ENCODE measurements around the gene TRIM24. TPM values are rescaled to one million over a fixed set of nuclear protein-coding genes. Genes with fewer than 3 reads are reported as not detected.
A peak's percentile ranks its signal among the peaks of the same experiment; 100 is the strongest.
"Not testable (repeated sequence)": the region's sequence is repeated elsewhere in the genome, so short reads cannot be mapped to it uniquely, and the experiment has no call there.

TRIM24 gene
- total RNA-seq, 1 donor from 2014 or later, result 9.2 TPM

DNA sequence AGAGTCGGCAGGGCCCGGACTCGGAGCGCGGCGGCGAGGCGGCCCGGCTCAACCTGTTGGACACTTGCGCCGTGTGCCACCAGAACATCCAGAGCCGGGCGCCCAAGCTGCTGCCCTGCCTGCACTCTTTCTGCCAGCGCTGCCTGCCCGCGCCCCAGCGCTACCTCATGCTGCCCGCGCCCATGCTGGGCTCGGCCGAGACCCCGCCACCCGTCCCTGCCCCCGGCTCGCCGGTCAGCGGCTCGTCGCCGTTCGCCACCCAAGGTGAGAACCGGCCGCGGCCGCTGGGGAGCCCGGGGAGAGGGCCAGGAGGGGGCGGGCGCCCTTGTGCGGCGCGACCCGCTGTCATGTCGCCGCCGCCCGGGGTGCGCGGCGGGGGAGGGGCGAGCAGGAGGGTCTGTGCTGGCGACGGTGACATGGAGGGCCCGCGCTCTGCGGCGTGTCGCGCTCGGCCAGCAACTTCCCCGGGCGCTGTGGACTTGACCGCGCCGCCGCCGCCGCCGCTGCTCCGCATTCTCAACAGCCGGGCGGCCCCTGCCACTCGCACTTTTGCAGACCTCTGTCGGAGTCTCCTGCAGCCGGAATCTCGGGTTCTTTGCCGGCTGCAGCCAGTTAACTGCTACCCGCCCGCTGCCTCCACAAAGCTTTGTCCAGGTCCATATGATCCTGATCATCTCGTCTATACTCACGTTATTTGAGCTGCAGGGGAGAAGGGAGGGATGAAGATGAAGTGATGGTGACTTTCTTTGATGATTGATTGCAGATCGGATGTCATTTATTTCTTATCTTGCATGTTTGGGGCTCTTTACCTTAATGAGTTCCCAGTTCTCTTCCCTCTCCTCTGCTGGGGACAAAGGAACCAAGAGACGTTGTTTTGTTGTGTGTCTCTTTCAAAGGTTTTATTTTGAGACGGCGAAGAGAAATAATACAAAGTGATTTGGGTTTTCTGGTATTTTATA lies 869 bp downstream of the TRIM24 start:
- peak; percentile 34 for ATAC-seq

DNA sequence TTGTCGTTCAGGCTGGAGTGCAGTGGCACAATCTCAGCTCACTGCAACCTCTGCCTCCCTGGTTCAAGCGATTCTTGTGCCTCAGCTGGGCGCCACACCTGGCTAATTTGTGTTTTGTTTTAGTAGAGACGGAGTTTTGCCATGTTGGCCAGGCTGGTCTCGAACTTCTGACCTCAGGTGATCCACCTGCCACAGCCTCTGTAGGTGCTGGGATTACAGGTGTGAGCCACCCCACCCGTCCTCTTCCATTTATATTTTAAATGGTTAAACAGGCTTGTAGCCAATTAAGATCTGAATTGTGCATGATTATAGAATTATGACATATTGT lies 3.2 kb downstream of the TRIM24 start:
- not testable (repeated sequence) for ATAC-seq

DNA sequence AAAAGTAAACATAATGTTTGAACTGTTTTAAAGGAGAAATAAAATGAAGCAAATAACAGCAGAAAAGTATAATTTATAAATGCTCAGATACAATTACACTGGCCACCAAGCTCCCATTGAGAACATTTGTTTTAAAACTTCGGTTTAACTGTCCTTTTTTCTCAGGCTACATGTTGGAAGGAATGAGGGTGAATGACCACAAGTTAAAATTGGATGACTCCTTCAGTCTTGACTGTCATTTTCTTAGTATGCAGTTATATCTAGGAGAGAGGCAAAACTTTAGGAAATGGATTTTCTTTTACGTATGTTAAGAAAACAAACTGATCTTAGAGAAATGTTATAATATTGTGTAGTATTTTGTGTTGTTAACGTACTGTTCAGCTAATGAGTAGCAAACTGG lies 5.0 kb downstream of the TRIM24 start:
- no peak for ATAC-seq

DNA sequence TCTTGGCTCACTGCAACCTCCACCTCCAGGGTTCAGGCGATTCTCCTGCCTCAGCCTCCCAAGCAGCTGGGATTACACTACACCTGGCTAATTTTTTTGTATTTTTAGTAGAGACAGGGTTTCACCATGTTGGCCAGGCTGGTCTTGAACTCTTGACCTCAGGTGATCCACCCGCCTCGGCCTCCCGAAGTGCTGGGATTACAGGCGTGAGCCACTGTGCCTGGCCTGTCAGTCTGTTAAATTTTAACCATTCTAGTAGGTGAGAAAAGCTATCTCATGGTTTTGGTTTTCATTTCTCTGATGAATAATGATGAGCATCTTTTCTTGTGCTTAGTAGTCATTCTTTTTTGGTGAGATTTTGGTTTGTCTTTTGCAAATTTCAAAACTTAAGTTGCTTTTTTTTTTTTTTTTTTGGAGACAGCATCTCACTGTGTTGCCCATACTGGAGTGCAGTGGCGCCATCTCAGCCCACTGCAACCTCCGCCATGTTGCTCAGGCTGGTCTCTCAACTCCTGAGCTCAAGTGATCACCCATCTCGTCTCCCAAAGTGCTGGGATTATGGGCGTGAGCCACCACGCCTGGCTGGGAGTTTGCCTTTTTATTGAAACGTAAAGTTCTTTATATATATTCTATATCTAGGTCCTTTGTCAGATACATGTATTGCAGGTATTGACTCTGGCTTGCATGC lies 6.2 kb downstream of the TRIM24 start:
- ATAC-seq, result not testable (repeated sequence)

DNA sequence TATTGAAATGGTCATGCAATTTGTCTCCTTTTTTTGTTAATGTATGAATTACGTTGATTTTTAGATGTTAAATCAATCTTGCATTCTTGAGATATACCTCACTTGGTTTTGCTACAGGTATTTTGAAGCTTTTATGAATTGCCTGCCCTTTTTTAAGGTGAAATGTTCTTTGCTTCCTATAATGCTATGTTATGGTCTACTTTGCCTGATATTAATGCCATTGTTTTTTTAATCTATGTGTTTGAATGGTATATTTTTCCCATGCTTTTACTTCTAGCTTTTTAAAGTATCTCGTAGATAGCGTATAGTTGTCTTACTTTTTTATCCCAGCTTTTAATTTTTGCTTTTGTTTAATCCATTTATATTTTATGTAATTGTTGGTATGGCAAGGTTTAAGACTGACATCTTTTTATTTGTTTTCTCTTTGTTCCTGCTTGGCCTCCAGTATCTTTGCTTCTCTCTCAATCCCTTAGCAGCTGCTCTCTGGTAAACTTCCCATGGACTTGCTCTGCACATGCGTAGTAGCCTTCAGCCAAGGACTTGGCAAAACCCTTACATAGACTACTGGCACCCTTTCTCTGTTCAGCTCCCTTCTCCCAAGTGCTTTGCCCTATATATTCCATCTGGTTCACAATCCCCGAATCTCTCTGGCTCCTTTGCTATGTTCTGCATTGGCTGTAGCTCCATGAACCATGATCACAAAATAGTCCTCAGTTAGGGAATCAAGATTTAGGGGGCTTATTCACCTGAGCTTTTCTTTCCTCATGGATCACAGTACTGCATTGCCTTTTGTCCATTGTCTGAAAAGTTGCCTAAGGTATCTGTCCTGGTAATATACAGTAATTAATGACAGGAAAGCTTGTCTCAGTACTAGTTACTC lies 8.4 kb downstream of the TRIM24 start:
- ATAC-seq, result no peak

DNA sequence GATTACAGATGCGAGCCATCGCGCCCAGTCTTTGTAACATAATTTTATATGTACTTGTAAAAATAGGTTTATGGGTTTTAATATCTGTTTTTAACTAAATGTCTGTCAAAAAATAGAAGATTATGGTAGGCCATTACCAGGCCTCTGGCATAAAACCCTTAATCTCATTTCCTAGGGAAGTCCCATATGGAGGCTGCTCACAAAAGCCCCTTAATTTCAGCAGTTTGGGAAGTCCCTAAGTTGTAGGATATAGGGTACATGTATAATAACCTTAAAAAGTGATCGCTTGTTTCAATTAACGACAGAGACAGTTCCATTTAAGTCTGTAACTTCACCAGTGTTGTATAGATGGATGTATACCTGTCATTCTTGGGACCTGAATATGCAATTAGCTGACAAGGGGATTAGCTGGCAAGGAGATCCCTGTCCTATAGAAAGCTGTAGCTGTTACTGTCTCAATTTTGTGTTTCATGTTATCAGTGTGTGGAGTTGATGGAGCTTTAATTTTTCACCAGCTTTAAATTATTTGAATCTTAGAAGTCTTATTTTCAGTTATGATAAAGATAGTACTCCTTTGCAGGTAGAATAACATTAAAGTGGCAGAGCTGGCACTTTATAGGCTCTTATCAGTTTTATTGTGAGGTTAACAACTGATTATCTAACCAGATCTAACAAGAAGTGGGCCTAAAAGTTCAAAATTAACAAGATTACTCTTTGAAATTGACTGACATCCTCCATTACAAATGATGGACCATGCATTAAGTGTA lies 10.5 kb downstream of the TRIM24 start:
- no peak for ATAC-seq

DNA sequence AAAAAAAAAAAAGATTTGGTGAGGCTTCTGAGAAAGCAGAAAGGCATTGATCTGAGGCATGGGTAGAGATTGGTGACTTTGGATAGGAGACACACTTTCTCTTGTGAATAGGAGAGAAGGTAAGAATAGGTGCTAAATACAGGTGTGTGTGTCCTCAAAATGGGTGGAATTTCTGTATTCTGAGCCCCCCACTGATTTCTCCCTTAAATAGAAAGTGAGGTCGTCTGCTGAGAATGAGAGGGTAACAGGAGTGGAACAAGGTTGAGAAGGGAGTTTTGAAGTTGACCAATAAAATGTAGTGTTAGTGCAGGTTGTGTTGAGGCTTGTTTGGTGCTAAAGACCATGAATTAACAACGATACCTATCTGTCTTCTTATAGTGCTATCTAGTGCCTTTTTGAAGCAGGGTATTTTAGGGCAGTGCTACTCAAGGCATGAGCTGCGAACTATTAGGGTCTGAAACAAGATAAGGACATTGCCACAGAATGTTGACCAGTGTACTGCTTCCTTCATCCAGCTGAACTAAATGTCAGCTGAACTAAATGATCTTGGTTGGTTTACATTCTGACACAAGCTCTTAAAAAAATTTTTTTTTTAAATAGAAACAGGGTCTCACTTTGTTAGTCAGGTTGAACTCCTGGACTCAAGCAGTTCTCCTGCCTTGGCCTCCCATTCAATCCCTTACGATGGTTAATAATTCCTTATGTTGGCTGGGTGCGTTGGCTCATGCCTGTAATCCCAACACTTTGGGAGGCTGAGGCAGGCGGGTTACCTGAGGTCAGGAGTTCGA lies 12.4 kb downstream of the TRIM24 start:
- no peak for ATAC-seq

DNA sequence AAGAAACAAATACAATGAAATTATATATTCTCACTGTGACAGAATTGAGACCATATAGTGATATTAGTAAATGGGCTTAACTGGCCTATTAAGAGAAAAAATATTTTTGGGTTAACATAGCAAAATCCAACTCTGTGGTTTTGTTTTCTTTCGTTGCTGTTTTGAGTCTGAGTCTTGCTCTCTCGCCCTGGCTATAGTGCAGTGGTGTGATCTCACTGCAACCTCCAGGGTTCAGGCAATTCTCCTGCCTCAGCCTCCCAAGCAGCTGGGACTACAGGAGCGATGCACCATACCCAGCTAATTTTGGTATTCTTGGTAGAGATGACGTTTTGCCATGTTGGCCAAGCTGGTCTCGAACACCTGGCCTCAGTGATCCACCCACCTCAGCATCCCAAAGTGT lies 15.3 kb downstream of the TRIM24 start:
- ATAC-seq, result no peak

DNA sequence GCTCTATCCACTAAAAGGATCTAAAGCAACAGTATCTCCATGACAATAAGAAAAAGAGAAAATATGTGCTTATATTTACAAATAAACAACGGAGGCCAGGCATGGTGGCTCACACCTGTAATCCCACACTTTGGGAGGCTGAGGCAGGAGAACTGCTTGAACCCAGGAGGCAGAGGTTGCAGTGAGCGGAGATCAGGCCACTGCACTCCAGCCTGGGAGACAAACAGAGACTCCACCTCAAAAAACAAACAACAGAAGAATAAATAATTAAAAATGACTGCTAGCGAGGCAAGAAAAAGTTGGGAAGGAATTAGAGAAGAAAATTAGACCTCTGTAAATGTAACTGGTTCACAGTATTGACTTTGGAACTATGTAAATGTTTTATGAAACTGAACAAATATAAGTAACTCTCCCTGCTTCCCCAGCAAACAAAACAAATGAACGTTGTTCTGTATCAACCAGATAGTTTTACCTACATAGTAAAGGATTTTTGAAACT lies 17.1 kb downstream of the TRIM24 start:
- no peak for ATAC-seq

DNA sequence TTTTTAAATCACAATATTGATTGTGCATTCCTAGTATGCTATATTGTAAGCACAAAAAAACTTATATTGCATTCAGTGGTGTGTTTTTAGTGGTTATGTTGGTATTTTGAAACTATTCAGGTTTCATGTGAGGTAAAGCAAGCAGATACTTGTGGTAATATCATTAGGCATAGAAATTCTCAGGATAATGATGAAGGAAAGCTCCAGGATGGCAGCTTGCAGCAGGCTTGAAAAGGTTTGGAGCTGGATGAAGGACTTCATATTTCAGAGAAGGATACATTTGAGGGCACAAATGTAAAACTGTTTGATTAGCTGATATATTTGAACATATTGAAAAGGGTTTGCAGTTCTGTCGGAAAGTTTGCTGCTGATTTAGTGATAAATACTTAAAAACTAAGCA lies 17.5 kb downstream of the TRIM24 start:
- no peak for ATAC-seq

DNA sequence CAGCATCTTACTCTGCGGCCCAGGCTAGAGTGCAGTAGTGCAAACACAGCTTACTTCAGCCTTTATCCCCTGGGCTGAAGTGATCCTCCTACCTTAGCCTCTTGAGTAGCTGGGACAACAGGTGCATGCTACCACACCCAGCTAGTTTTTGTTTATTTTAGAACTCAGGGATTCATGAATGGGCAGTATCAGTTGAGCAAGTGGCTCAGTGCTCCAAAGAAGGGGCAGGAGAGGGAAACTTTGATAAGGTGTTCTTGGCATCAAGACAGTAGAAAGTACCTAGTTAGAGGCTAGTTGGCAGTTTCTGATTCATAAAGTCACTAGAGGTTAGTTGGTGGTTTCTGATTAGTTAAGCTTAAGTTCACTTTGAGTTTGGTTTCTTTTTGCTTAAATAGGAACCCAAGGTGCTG lies 18.4 kb downstream of the TRIM24 start:
- no peak for ATAC-seq

DNA sequence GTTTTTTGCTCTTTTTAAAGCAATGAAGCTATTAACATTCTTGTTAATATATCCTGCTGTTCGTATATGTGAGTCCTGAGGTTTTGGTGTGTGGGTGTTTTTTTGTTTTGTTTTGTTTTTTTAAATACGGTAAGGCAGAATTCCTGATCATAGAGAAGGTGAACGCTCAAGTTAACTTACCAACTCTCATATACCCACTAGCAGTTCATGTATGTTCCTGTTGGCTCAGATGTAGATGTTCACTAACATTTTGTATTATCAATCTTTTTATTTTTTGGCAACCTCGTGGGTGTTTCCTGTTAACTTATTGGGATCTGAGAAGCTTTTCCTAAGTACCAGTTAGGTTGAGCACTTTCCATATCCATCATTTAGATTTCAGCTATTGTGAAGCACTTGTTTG lies 20.5 kb downstream of the TRIM24 start:
- ATAC-seq, result no peak

DNA sequence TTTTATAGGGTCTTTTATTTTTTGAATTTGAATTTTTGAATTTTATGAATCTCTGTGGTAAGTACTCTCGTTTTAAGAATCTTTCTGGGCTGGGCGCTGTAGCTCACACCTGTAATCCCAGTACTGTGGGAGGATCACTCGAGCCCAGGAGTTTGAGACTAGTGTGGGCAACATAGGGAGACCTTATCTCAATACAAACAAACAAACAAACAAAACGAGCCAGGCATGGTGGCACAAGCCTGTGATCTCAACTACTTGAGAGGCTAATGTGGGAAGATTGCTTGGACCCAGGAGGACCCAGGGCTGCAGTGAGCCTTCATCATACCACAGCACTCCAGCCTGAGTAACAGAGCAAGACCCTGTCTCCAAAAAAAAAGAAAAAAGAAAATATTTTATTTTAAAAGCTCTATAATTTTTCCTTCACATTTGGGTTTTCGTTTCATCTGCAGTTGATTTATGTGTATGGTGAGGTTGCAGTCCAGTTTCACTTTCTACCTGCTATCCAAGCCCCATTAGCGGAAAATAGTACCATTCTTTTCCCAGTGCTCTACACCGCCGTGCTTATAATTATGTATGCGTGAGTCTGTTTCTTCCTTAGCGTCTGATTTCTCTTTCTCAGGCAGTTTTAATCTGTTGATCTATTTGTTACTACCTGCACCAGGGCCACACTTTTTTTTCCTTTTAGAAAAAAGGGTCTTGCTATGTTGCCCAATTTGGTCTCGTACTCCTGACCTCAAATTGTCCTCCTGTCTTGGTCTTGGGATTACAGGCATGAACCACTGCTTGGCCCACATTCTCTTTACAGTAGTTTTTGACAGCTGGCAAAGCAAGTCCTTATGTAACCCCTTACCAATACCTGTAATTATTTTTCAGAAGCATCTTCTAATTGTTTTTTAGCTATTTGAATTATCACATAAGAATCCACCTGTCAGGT lies 21.7 kb downstream of the TRIM24 start:
- ATAC-seq, result no peak

DNA sequence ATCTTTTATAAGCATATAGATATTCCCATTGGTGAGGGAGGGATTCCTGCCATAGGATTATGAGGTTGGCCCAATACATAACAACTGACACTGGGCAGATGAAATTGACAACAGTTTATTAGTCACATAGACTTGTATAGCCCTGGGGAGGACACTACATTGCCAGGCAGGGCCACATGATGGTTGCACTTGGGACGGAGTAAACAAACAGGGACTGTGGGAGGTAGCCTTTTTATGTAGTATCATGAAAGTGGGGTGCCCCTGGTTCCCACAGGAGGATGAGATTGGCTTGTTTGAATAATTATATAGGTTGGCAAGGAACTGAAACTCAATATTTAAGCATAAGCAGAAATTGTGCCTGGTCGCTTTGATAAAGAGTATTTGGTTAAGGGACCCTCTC lies 23.5 kb downstream of the TRIM24 start:
- no peak for ATAC-seq

DNA sequence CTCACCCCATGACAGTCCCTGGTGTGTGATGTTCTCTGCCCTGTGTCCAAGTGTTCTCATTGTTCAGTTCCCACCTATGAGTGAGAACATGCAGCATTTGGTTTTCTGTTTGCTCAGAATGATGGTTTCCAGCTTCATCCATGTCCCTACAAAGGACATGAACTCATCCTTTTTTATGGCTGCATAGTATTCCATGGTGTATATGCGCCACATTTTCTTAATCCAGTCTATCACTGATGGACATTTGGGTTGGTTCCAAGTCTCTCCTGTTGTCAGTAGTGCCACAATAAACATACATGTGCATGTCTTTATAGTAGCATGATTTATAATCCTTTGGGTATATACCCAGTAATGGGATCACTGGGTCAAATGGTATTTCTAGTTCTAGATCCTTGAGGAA lies 25.4 kb downstream of the TRIM24 start:
- not testable (repeated sequence) for ATAC-seq

DNA sequence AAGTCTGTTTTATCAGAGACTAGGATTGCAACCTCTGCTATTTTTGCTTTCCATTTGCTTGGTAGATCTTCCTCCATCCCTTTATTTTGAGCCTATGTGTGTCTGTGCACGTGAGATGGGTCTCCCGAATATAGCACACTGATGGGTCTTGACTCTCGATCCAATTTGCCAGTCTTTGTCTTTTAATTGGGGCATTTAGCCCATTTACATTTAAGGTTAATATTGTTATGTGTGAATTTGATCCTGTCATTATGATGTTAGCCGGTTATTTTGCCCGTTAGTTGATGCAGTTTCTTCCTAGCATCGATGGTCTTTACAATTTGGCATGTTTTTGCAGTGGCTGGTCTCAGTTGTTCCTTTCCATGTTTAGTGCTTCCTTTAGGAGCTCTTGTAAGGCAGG lies 29.1 kb downstream of the TRIM24 start:
- ATAC-seq, result not testable (repeated sequence)

DNA sequence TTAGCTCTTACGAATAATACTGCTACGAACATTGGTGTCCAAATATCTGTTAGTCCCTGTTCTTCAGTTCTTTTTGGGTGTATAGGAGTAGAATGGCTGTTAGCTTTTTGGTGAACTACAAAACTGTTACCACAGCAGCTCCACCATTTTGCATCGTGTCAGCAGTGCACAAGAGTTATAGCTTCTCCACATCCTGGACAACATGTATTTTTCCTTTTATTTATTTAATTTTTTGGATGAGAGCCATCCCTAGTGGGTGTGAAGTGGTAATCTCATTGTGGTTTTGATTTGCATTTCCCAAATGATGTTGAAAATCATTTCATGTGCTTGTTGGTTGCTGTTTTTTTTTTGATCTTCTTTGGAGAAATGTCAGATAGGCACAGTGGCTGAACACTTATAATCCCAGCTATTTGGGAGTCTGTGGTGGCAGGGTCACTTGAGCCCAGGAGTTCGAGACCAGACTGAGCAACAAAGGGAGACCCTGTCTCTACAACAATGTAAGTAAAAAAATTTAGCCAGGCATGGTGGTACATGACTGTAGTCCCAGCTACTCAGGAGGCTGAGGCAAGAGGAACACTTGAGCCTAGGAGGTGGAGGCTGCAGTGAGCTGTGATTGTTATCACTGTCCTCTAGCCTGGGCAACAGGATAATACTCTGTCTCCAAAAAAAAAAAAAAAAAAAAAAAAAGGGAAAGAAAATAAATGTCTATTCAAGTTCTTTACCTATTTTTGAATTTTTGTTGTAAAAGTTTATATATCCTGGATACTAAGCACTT lies 31.7 kb downstream of the TRIM24 start:
- ATAC-seq, result no peak

DNA sequence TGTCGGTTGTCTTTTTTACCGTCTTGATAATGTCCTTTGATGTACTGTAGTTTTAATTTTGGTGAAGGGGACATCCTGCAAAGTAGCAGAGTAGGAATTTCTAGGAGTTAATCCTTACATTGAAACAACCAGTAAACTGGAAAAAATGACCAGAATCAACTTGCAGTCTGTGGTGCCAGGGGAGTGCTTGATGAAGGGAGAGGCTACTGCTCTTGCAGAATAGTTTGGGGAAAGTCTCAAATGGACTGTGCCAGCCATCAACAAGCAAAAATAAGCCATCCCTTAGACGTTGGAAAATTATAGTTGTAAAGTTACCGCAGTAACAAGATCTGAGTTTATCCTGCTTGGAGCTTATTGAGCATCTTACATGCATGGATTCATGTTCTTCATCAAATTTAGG lies 32.4 kb downstream of the TRIM24 start:
- ATAC-seq, result no peak

DNA sequence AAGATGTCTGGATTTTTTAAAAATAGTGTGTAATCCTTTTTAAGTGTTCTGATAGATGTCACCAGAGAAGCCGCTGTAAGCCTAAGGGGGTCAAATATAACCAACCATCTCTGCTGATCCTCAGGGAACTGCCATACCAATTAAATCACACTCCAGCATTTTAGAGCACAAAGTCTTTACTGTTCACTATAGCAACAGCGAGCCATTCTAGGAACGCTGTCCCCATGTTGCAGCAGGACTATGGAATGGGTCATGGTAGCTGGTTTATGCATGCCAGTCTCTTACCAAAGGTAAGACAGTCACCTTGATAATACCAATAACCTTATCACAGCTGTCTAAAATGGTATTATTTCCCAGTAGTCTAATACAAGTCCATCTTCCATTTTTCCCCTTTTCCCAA lies 33.5 kb downstream of the TRIM24 start:
- no peak for ATAC-seq

Measured in esophagus mucosa (tissue), 1 donor.